GM19025 (cell line): ENCODE results near the gene PCF11.

ENCODE experiments used
- ATAC-seq: cut with Tn5 transposase; IDR thresholded peaks from one replicate; pipeline ENCODE4 v1.9.1; 2021; ENCODE audit warnings: mild to moderate bottlenecking, low read depth, moderate library complexity; ENCODE audit not compliant: unreplicated experiment

The PCF11 gene

GRCh38 chr11:83151274-83151977 is 5.5 kb upstream of the PCF11 start:
- no peak for ATAC-seq

GRCh38 chr11:83152264-83152663 is 4.7 kb upstream of the PCF11 start:
- no peak for ATAC-seq

GRCh38 chr11:83153764-83154163 is 3.2 kb upstream of the PCF11 start:
- no peak for ATAC-seq

GRCh38 chr11:83156144-83156995 is 561 bp upstream of the PCF11 start:
- peak; percentile 95 for ATAC-seq

GRCh38 chr11:83157594-83158356 is 844 bp downstream of the PCF11 start:
- no peak for ATAC-seq

- ATAC-seq = no peak
Observed at GRCh38 chr11:83158357-83158786, 1.4 kb downstream of the PCF11 start.

GRCh38 chr11:83158965-83159901 is 2.3 kb downstream of the PCF11 start:
- no peak for ATAC-seq

GRCh38 chr11:83159902-83160865 is 3.3 kb downstream of the PCF11 start:
- ATAC-seq = no peak

GRCh38 chr11:83161610-83162199 is 4.8 kb downstream of the PCF11 start:
- no peak for ATAC-seq

GRCh38 chr11:83162377-83162776 is 5.4 kb downstream of the PCF11 start:
- ATAC-seq = no peak

GRCh38 chr11:83166193-83166866 is 9.4 kb downstream of the PCF11 start:
- ATAC-seq = no peak

- ATAC-seq = no peak
Observed at GRCh38 chr11:83168756-83169155, 11.8 kb downstream of the PCF11 start.

GRCh38 chr11:83170865-83171264 is 13.9 kb downstream of the PCF11 start:
- no peak for ATAC-seq

- no peak for ATAC-seq
Observed at GRCh38 chr11:83172551-83172950, 15.6 kb downstream of the PCF11 start.

GRCh38 chr11:83174008-83174407 is 17.1 kb downstream of the PCF11 start:
- ATAC-seq = no peak

GRCh38 chr11:83175815-83176214 is 18.9 kb downstream of the PCF11 start:
- ATAC-seq = no peak

- no peak for ATAC-seq
Observed at GRCh38 chr11:83181815-83182214, 24.9 kb downstream of the PCF11 start.

GRCh38 chr11:83185767-83186166 is 28.8 kb downstream of the PCF11 start:
- no peak for ATAC-seq
